T-helper 1 cell treated with Interleukin-12 subunit alpha and Interleukin-12 subunit beta and Interleukin-4 antibody, amounts not matched to agents 30 μg/mL and 1 μg/mL, for 36 hours (primary cell): ENCODE data around the gene TASP1.

Experiments
- H3K27ac Mint-ChIP-seq: one replicate; pipeline ENCODE4 v1.8.0; 2021; ENCODE audit warnings: mild to moderate bottlenecking, mixed read lengths
- H3K27me3 Mint-ChIP-seq: one replicate; pipeline ENCODE4 v1.8.0; 2021; ENCODE audit warnings: low read depth, mixed read lengths
- H3K36me3 Mint-ChIP-seq: one replicate; pipeline ENCODE4 v1.8.0; 2021; ENCODE audit warnings: low read depth, mixed read lengths
- H3K4me1 Mint-ChIP-seq: one replicate; pipeline ENCODE4 v1.8.0; 2021; ENCODE audit warnings: low read depth, mixed read lengths
- H3K4me3 Mint-ChIP-seq: one replicate; pipeline ENCODE4 v1.8.0; 2021; ENCODE audit warnings: mild to moderate bottlenecking, moderate library complexity, mixed read lengths
- H3K9me3 Mint-ChIP-seq: one replicate; pipeline ENCODE4 v1.8.0; 2021; ENCODE audit warnings: mixed read lengths

Gene TASP1

DNA sequence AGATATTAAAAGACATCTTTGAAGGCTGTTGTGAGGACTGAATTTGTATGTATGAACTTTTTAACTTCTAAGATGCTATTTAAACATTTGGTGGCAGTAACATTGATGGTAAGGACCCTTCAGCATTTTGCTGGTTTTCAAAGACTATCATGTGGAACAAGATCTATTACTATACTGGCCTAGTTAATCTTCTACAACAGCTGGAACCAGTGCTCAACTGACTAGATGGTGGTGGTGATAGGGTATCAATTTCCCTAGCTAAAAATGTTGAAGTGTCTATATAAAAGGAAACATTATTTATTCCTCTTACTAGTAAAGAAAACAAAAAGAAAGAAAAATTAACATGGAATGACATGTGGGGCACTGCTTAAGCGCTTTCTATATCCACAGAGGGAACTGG lies 195.7 kb downstream of the TASP1 start:
- Mint-ChIP-seq H3K27ac (no peak overlapping the region), H3K4me3 (no peak overlapping the region), H3K27me3 (no peaks in the 10 kb centered on the region), H3K9me3 (peaks cover 21% of the 10 kb centered on the region), H3K4me1 (no peaks in the 10 kb centered on the region), H3K36me3 (no peaks in the 10 kb centered on the region)

DNA sequence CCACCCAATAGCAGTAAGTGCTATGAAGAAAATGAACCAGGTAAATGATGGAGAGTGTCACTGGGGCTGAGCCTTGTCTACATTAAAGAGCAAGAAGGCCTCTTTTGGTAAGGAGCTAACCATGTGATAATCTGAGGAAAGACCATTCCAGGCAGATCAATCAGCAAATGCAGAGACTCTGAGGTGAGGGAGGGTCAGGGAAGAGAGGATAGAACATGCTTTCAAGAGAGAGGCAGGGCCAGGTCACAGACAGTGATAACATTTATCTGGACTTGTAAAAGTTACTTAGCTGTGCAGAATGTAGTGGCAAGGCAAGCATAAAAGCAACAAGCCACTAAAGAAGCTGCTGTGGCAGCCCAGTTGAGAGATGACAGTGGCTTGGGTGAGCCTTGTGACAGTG lies 197.3 kb downstream of the TASP1 start:
- Mint-ChIP-seq H3K4me1 (no peaks in the 10 kb centered on the region), H3K4me3 (no peak overlapping the region), H3K36me3 (no peaks in the 10 kb centered on the region), H3K9me3 (peaks cover 21% of the 10 kb centered on the region), H3K27ac (no peak overlapping the region), H3K27me3 (no peaks in the 10 kb centered on the region)

DNA sequence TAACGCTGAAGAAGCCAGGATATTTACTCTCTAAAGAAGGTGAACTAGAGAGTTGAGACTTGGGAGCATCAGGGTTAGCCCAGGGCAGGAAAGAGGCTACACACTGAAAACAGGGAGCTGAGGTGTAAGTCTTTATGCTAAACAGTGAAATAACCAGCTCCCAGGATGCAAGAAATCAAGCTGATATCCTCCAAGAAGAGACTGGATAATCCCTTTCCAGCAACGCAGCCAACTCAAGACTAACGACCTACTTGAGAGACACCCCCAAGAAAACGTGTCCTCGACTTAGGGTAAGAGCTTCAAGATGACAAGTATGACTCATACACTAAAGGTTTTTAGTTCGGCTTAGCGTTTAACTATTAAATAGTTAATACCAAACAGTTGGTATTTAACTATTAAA lies 202.2 kb downstream of the TASP1 start:
- H3K27me3 Mint-ChIP-seq = no peaks in the 10 kb centered on the region
- H3K27ac Mint-ChIP-seq = no peak overlapping the region
- H3K36me3 Mint-ChIP-seq = no peaks in the 10 kb centered on the region
- peaks cover 16% of the 10 kb centered on the region for H3K9me3 Mint-ChIP-seq
- no peak overlapping the region for H3K4me3 Mint-ChIP-seq
- H3K4me1 Mint-ChIP-seq = no peaks in the 10 kb centered on the region

DNA sequence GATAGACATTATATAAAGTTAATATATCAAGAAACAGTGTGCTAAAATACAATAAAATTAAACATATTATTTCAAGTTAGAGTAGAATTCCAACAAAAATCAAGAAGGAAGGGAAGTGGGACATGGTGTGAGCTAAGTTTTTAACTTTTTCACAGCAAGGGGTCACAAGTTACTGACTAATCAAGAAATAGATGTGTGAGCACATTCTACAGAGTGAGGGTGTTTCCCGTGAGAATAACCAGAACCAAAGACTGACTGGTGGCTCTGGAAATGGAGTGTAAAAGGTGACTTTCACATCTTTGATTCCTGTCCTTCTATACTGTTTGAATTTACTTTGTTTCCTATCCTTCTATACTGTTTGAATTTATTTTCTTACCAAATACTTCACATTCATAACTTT lies 206.6 kb downstream of the TASP1 start:
- Mint-ChIP-seq H3K36me3 (peaks cover 12% of the 10 kb centered on the region), H3K4me1 (peaks cover 11% of the 10 kb centered on the region), H3K9me3 (peaks cover 11% of the 10 kb centered on the region), H3K27ac (no peak overlapping the region), H3K27me3 (no peaks in the 10 kb centered on the region), H3K4me3 (no peak overlapping the region)

DNA sequence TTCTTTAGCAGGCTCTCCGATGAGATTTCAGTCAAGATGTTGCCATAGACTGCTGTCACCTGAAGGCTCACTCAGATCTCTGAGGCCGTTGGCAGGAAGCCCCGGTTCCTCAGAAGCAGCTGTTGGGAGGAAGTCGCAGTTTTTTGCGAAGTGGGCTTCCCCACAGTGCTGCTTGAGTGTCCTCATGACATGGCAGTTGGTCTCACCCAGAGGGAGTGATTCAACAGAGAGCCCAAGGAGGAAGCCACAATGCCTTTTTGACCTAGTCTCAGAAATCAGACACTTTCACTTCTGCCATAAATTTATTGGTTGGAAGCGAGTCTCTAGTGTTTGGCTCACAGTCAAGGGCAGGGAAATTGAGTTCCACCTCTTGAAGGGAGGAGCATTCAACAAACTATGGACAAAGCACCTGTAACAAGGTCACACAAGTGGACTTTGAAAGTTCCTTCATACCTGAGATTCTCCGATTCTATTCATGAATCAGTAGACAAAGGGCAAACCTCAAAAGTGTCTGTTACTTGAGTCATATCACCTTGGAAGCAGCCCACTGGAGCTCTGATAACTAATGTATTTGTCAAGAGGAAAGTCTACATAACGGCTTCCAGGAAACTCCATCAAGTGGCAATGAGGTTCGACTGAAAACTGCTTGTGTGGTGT lies 208.3 kb downstream of the TASP1 start:
- Mint-ChIP-seq H3K27ac (peak overlapping the region; percentile 70), H3K9me3 (peaks cover 11% of the 10 kb centered on the region), H3K27me3 (no peaks in the 10 kb centered on the region), H3K4me1 (peaks cover 11% of the 10 kb centered on the region), H3K36me3 (peaks cover 12% of the 10 kb centered on the region), H3K4me3 (no peak overlapping the region)

DNA sequence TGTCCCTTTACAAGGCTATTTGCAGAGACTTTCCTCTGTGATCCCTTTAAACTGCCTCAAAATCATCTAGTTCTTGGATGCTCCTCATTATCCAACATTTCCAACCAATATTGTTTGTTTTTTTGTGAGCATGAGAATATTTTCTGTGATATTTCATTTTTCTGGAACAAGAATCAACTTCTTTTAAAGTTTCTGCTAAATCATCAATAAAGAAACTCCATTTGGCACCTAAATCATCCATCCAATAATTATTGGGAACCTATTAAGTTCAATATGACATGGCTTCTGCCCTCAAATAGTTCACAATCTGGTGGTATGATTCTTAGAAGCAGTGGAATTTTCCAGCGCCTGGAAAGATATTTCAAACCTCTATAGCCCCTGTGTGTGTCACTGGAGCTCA lies 210.0 kb downstream of the TASP1 start:
- Mint-ChIP-seq H3K4me1 (peaks cover 11% of the 10 kb centered on the region), H3K27ac (no peak overlapping the region), H3K9me3 (peaks cover 11% of the 10 kb centered on the region), H3K4me3 (no peak overlapping the region), H3K36me3 (peaks cover 12% of the 10 kb centered on the region), H3K27me3 (no peaks in the 10 kb centered on the region)

DNA sequence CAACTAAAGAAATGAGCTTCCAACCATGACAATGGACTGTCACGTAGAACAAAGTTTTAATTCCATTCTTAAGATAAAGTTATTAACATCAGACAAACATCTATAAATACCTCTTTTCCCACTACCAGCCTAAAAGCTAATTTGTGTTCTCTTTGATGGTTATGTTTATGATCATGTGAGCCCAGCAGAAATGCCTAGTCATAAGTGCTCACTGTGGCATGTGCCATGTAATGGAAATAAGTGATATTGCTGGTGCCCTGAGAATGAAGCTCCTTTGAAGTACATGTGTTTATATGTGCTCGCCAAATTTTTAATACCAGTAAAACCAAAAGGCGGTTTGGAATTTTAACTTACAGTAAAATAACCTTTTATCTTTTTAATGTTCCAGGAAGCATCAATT lies 211.9 kb downstream of the TASP1 start:
- Mint-ChIP-seq H3K36me3 (peaks cover 12% of the 10 kb centered on the region), H3K4me1 (peaks cover 11% of the 10 kb centered on the region), H3K4me3 (no peak overlapping the region), H3K9me3 (peaks cover 11% of the 10 kb centered on the region), H3K27me3 (no peaks in the 10 kb centered on the region), H3K27ac (no peak overlapping the region)

DNA sequence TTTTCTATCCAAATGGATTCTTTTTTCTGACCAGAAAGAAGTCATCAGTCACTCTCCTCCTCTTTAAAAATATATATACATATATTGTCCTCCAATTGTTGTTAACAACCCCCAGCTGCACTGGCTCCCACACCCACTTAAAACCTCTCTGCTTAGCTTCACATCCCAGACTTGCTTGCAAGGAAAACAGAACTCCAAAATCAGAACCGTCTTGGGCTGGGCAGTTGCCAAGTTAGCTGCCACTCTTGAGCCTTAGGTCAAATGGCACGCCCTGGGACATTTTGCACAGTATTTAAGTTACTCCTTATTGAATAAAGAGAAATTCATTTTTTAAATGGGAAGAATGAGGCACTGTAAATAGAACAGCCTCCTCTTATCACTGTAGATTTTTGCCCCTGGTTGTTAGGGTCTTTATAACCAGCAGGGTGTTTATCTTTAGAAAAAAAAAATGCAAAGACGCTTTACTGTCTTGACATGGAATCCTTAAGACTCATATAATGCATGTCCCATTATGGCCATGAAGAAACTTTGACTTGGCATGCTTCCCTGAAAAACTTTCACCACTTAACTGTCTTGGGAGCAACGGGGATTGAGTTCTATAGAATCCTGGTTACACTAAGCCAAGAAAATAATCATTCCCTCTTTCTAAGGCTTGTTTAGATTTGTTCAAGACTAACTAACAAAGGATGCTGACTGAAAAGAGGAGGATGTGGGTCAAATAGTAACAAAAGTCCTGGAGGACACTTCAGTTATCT lies 213.2 kb downstream of the TASP1 start:
- no peaks in the 10 kb centered on the region for H3K27me3 Mint-ChIP-seq
- no peak overlapping the region for H3K27ac Mint-ChIP-seq
- H3K4me3 Mint-ChIP-seq = no peak overlapping the region
- peaks cover 8% of the 10 kb centered on the region for H3K4me1 Mint-ChIP-seq
- peaks cover 11% of the 10 kb centered on the region for H3K36me3 Mint-ChIP-seq
- H3K9me3 Mint-ChIP-seq = peaks cover 11% of the 10 kb centered on the region

DNA sequence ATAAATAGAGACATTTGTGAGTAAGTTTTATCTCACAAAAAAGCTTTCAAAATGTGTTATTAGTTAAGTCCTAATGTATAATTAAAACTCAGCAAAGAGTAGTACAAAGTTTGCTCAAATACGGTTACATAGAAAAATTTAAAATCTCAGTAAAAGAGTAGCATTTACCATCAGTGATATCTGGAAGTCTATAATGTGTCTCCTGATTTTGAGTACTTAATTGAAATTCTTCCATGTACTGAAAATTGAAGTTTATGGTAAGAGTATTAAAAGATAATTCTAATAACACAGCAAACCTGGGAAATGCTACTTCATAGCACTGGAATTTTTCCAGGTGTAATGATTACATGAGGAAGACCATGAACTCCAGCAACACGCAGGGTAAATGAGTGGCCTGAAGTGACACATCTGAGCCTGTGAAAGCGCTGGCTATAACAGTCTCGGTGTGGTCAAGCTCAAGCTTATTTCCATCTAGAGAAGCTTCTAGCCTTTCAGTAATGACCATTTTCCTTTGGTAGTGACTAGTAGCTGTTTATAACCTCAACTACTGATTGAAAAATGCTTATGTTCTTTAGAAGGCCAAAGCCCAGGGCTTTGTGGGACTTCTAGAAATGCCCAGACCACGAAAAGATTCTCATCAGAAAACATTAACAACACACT lies 214.4 kb downstream of the TASP1 start:
- Mint-ChIP-seq H3K4me3 (no peak overlapping the region), H3K4me1 (no peaks in the 10 kb centered on the region), H3K36me3 (peaks cover 7% of the 10 kb centered on the region), H3K9me3 (no peaks in the 10 kb centered on the region), H3K27me3 (no peaks in the 10 kb centered on the region), H3K27ac (no peak overlapping the region)

DNA sequence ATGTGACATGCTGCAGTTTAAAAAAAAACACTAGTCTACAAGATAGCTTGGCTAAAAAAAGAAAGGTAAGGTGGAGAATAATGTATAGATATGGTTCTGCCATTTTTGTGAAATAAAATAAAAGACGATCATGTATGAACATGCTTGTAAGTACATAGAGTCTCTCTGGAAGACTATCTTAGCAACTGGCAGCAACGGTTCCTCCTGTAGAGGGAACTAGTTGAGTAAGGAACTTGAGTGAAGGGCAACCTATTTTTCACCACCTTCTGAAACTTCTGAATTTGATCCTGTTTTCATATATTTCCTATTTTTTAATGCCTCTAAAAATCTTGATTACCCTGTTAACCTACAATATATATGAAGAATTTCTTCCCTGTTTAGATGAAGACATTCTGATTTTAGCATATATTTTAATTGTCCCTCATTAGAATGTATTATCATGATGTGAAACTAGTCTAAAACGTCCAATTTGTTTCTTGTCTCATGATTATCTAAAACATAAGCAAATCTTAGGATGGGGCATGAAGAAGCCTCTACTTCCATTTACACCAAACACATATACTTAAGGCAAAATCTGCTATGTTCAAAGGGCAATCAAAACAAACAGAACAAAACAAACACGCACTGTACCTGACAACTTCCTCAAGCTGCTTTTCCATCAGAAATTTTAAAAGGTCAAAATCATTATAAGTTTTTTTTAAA lies 215.1 kb downstream of the TASP1 start:
- Mint-ChIP-seq H3K27me3 (no peaks in the 10 kb centered on the region), H3K4me3 (no peak overlapping the region), H3K36me3 (peaks cover 5% of the 10 kb centered on the region), H3K4me1 (no peaks in the 10 kb centered on the region), H3K9me3 (no peaks in the 10 kb centered on the region), H3K27ac (no peak overlapping the region)

DNA sequence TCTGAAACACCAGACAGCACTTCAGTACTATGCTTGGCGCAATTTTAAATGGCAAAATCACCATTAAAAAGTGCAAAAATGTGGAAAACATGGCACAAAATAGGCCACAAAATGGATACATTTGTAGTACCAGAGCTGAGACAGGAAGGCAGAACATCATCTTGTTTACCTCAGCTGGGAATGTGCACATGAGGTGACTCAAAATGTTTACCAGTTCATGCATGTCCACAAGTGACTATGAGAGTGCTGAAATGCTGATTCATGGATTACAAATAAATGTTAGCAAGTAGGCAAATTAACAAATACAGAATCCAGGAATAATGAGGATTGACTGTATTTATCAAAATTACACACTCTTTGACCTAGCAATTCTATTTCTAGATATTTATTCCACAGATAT lies 216.1 kb downstream of the TASP1 start:
- Mint-ChIP-seq H3K9me3 (no peaks in the 10 kb centered on the region), H3K4me3 (no peak overlapping the region), H3K36me3 (peaks cover 5% of the 10 kb centered on the region), H3K27me3 (no peaks in the 10 kb centered on the region), H3K27ac (no peak overlapping the region), H3K4me1 (no peaks in the 10 kb centered on the region)

DNA sequence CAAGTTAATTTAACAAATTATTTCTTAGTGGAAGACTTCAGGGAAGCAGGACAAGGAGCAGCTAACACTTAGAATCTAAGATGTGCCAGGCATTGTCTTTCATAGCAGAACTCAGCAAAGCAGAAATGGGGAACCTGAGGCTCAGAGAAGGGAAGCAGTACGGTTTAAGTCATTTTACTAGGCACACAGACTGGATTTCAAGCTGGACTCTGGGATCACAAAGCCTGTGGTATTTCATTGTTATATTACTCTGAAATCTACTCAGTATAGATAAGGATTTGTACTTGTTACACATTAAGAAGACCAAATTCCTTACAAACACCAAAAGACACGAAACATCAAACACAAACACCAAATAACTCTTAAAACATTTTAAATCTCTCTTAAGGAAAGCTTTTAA lies 218.1 kb downstream of the TASP1 start:
- Mint-ChIP-seq H3K27ac (no peak overlapping the region), H3K27me3 (no peaks in the 10 kb centered on the region), H3K4me3 (no peak overlapping the region), H3K9me3 (no peaks in the 10 kb centered on the region), H3K4me1 (no peaks in the 10 kb centered on the region), H3K36me3 (peaks cover 5% of the 10 kb centered on the region)

DNA sequence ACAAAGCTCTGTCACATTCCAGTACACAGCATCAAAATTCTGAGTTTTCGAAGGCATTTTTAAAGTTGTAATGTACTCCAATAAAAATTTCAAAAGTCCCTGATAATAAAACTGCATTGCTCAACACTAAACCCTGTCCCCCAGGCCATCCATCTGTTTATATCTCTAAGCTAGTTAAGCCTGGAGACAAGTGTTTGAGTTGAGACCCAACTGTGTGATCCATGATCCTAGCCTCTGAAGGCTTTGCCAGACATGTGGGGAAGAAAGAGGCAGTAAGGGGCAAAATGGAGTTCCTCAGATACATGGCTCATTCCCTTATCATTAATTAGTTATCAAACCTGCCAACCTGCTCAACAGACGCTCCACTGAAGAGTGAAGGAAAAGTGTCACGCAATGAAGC lies 219.3 kb downstream of the TASP1 start:
- no peaks in the 10 kb centered on the region for H3K9me3 Mint-ChIP-seq
- no peaks in the 10 kb centered on the region for H3K27me3 Mint-ChIP-seq
- H3K4me3 Mint-ChIP-seq = no peak overlapping the region
- H3K4me1 Mint-ChIP-seq = no peaks in the 10 kb centered on the region
- H3K27ac Mint-ChIP-seq = no peak overlapping the region
- peaks cover 7% of the 10 kb centered on the region for H3K36me3 Mint-ChIP-seq

DNA sequence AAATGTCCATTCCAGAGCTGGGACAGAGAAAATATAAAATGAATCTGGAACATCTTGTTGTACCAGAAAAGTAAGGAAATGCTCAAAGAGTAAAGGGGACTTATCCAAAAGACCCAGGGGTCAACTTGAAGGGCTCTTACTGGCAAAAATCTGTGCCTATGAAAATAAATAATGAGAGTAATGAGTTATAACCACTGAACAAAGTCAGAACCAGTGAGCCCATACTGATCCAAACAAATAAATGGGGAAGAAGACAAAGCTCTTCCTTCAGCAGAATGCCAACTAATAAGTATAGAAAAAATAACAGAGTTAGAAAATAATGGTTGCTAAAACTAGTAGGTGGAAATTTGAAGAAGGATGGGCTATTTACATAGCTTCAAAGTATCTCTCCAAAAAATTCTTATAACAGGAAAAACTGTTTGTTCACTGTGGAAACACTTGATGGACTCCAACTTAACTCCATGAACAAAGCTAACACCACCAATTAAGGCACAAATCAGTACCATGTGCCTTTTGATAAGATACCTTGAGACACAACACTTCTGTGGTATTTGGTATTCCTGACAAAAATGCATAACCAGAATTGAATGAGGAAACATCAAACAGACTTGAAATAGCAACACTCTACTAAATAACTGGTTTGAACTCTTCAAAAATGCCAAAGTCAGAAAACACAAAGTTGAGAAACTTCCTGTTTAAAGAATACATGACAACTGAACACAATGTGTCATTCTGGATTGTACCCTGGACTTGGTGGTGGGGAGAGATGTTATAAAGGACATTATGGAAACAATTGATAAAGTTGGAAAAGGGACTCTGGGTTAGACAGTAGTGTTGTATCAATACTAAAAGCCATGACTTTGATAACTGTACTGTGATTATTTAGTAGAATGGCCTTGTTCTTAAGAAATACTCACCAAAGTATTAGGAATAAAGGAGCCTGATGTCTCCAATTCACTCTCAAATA lies 220.2 kb downstream of the TASP1 start:
- H3K27me3 Mint-ChIP-seq = no peaks in the 10 kb centered on the region
- no peaks in the 10 kb centered on the region for H3K4me1 Mint-ChIP-seq
- H3K9me3 Mint-ChIP-seq = no peaks in the 10 kb centered on the region
- H3K27ac Mint-ChIP-seq = no peak overlapping the region
- H3K36me3 Mint-ChIP-seq = peaks cover 7% of the 10 kb centered on the region
- no peak overlapping the region for H3K4me3 Mint-ChIP-seq
